ENCODE data around the gene BAG2. TPM values are rescaled to one million over a fixed set of nuclear protein-coding genes. Genes with fewer than 3 reads are reported as not detected.
A peak's percentile ranks its signal among the peaks of the same experiment; 100 is the strongest.

The BAG2 gene
- total and polyA plus RNA-seq, 10 of the 15 experiments (the other 5 are each of a cell fraction or from before 2014, with no cell fraction given): 7.7 to 17.6 (median 9.6) TPM

- TF ChIP-seq MYC (IDR thresholded peaks at IDR 0.05; ENCODE audit: insufficient read depth, insufficient read length, insufficient replicate concordance, low read length, severe bottlenecking) (peak; percentile 35), HDAC2 (IDR thresholded peaks at IDR 0.05) (no peak), ZNF384 (IDR thresholded peaks at IDR 0.05; ENCODE audit: borderline replicate concordance, low read depth, low read length) (no peak), PAX8 (IDR thresholded peaks at IDR 0.05) (no peak), RAD51 (IDR thresholded peaks at IDR 0.05) (no peak), CREB1 (IDR thresholded peaks at IDR 0.05; ENCODE audit: low read depth) (peak; percentile 83), STAT1 (conservative IDR thresholded peaks at IDR 0.05) (peak; percentile 81), ZNF592 (IDR thresholded peaks at IDR 0.05) (no peak), PKNOX1 (IDR thresholded peaks at IDR 0.05) (no peak), KAT2A (conservative IDR thresholded peaks at IDR 0.05; ENCODE audit: control insufficient read depth, low read depth, low read length) (no peak), PRDM15 (CRISPR knock-in tag; IDR thresholded peaks at IDR 0.05) (no peak), IRF5 (IDR thresholded peaks at IDR 0.05; ENCODE audit: borderline replicate concordance) (no peak), ZBED1 (IDR thresholded peaks at IDR 0.05; ENCODE audit: borderline replicate concordance) (no peak), HDGF (IDR thresholded peaks at IDR 0.05) (no peak), ASH2L (IDR thresholded peaks at IDR 0.05; ENCODE audit: borderline replicate concordance, low read depth) (no peak), WRNIP1 (IDR thresholded peaks at IDR 0.05; ENCODE audit: borderline replicate concordance, low read depth, low read length) (no peak), NBN (IDR thresholded peaks at IDR 0.05) (peak; percentile 56; the same call in 1 of the 2 replicates), NR2F1 (conservative IDR thresholded peaks at IDR 0.05) (peak; percentile 95)
Observed at GRCh38 chr6:57172136-57173055, at the start of gene BAG2 (continued).

Data from GM12878 (cell line).